ENCODE results near the gene SPRY1. TPM values are rescaled to one million over a fixed set of nuclear protein-coding genes. Genes with fewer than 3 reads are reported as not detected.

The SPRY1 gene
- total and polyA plus RNA-seq, 9 of the 15 experiments (the other 6 are each of a cell fraction or from before 2014, with no cell fraction given), result 0.18 to 1.9 (median 0.45) TPM; not detected in 1

DNA sequence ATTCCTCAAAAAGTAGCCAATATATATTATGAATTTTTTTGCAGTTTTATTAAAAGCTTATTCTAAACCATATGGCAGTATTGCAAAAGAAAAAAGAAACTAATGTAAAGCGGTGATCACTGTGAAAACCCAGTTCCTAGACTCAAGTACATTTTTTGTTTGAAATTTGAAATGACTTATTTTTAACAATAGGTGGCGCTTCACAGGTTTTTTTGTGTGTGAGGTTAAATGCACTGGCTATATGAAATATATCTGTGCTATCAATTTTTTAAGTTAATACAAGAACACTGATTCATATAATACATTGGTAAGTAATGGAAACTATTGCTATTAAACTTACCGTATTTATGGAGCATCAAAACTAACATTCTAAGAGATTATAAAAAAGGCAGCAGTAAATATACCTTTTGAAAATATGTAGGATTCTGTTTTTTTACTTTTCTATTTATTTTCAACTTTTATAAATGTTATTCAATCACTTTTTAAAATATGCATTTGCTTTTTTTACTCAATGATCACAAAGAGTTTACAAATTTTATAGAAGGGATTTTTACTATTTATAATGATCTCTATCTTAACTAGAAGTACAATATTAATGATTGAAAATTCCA lies 5.6 kb upstream of the SPRY1 start:
- Histone ChIP-seq H3K79me2 (ENCODE audit: control insufficient read depth, insufficient read depth, low read length) (no peaks in the 10 kb centered on the region), H3K4me3 (no peak overlapping the region), H3K27me3 (ENCODE audit: control insufficient read depth in 2 of 2, insufficient read depth in 2 of 2, low read length in 2 of 2) (no peaks in the 10 kb centered on the region), H3K27ac (ENCODE audit: extremely low read depth, low read depth, low read length) (no peak overlapping the region), H3K4me1 (replicated peaks in 1 of 2; ENCODE audit: control insufficient read depth in 2 of 2, insufficient read depth in 2 of 2, low read length in 2 of 2) (peaks cover 0 to 8% of the 10 kb centered on the region in 2 experiments; a peak in 2 of 5 replicates), H4K20me1 (replicated peaks; ENCODE audit: control insufficient read depth, insufficient read depth, low read length) (no peaks in the 10 kb centered on the region), H3K36me3 (ENCODE audit: control insufficient read depth, insufficient read depth, low read length) (no peaks in the 10 kb centered on the region), H3K4me2 (ENCODE audit: insufficient read depth, low read length) (no peak overlapping the region), H3K9me3 (replicated peaks; ENCODE audit: control insufficient read depth, insufficient read depth, low read depth, low read length) (no peaks in the 10 kb centered on the region), H3K9ac (ENCODE audit: insufficient read depth in 1 of 2, low read depth in 2 of 2, low read length in 2 of 2) (no peak overlapping the region), H3K9me1 (ENCODE audit: control insufficient read depth, insufficient read depth, low read length) (no peaks in the 10 kb centered on the region), H2AFZ (ENCODE audit: low read depth, low read length) (no peak overlapping the region)
- intact Hi-C loops (cut with micrococcal nuclease) (loop anchor here (2.0 to 10.0 kb wide), 2 partner anchors 174 to 270 kb away; no protein-coding TSS in a partner anchor), in situ Hi-C loops (cut with MboI) (no loop called here)
- 5% methylated on average over 3 of the region's 3 CpGs for WGBS (ENCODE audit: insufficient coverage, low coverage, missing lambda C conversion rate)
- DNase-seq (ENCODE audit: extremely low read depth in 1 of 4, low spot score in 3 of 4) (peak in 3 of 4 experiments; percentile 18 to 24 (median 20)), FAIRE-seq (no peak), ATAC-seq (peak; percentile 53; the same call in 1 of the 3 replicates)
- CTCF ChIA-PET (ENCODE audit: low intra/inter-chr PET ratio), result no interaction called here
- POLR2A ChIA-PET, result no interaction called here
- TF ChIP-seq JUNB (CRISPR knock-in tag; conservative IDR thresholded peaks at IDR 0.05), result no peak
- TF ChIP-seq, protein P1, sequence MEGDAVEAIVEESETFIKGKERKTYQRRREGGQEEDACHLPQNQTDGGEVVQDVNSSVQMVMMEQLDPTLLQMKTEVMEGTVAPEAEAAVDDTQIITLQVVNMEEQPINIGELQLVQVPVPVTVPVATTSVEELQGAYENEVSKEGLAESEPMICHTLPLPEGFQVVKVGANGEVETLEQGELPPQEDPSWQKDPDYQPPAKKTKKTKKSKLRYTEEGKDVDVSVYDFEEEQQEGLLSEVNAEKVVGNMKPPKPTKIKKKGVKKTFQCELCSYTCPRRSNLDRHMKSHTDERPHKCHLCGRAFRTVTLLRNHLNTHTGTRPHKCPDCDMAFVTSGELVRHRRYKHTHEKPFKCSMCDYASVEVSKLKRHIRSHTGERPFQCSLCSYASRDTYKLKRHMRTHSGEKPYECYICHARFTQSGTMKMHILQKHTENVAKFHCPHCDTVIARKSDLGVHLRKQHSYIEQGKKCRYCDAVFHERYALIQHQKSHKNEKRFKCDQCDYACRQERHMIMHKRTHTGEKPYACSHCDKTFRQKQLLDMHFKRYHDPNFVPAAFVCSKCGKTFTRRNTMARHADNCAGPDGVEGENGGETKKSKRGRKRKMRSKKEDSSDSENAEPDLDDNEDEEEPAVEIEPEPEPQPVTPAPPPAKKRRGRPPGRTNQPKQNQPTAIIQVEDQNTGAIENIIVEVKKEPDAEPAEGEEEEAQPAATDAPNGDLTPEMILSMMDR (IDR thresholded peaks at IDR 0.05 in 2 of 3, conservative IDR thresholded peaks at IDR 0.05 in 1 of 3; ENCODE audit: insufficient read depth in 2 of 3, low read depth in 1 of 3, low read length in 3 of 3), result peak; percentile 26 to 56 (median 33); a peak in 3 of 6 replicates
- TF ChIP-seq RAD21 (CRISPR knock-in tag; conservative IDR thresholded peaks at IDR 0.05 in 1 of 2, IDR thresholded peaks at IDR 0.05 in 1 of 2), result peak in 1 of 2 experiments; percentile 57; a peak in 2 of 4 replicates
- TF ChIP-seq, protein P2, sequence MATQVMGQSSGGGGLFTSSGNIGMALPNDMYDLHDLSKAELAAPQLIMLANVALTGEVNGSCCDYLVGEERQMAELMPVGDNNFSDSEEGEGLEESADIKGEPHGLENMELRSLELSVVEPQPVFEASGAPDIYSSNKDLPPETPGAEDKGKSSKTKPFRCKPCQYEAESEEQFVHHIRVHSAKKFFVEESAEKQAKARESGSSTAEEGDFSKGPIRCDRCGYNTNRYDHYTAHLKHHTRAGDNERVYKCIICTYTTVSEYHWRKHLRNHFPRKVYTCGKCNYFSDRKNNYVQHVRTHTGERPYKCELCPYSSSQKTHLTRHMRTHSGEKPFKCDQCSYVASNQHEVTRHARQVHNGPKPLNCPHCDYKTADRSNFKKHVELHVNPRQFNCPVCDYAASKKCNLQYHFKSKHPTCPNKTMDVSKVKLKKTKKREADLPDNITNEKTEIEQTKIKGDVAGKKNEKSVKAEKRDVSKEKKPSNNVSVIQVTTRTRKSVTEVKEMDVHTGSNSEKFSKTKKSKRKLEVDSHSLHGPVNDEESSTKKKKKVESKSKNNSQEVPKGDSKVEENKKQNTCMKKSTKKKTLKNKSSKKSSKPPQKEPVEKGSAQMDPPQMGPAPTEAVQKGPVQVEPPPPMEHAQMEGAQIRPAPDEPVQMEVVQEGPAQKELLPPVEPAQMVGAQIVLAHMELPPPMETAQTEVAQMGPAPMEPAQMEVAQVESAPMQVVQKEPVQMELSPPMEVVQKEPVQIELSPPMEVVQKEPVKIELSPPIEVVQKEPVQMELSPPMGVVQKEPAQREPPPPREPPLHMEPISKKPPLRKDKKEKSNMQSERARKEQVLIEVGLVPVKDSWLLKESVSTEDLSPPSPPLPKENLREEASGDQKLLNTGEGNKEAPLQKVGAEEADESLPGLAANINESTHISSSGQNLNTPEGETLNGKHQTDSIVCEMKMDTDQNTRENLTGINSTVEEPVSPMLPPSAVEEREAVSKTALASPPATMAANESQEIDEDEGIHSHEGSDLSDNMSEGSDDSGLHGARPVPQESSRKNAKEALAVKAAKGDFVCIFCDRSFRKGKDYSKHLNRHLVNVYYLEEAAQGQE (IDR thresholded peaks at IDR 0.05; ENCODE audit: borderline replicate concordance), result peak; percentile 19; the same call in 1 of the 2 replicates
- TF ChIP-seq, protein P2 (CRISPR knock-in tag; IDR thresholded peaks at IDR 0.05; ENCODE audit: low read depth), result no peak
- BruUV-seq (replicated peaks), result no TSS peak

Measured in K562 (cell line).